H1 (cell line): ENCODE results near the gene AHRR. TPM values are rescaled to one million over a fixed set of nuclear protein-coding genes. Genes with fewer than 3 reads are reported as not detected.

Source experiments
- CTCF ChIA-PET: fragments of 300-600 bp; sonication (Branson Sonifier 250); formaldehyde crosslinking; loops from one replicate; lab custom pipeline; 2021; ENCODE audit not compliant: partially characterized antibody; lab: Charles Lee
- POLR2A ChIA-PET: fragments of 300-600 bp; sonication (Branson Sonifier 250); formaldehyde crosslinking; loops from one replicate; lab custom pipeline; 2021; ENCODE audit warnings: inconsistent platforms; ENCODE audit not compliant: partially characterized antibody; lab: Charles Lee
- DNase-seq, 2 experiments: peaks; one replicate each; pipeline versions ENCODE4 v3.0.0 to v3.0.0-alpha.2; 2010 to 2022; ENCODE audit warnings: low spot score in 2 of 2, low read depth in 1 of 2, mixed read lengths in 1 of 2
- FAIRE-seq: peaks from 2 replicates; lab custom pipeline; 2011; peaks lifted over from hg19 to GRCh38; lab: Jason Lieb, UNC
- H2AFZ ChIP-seq: 2 replicates; pipeline ENCODE4 v1.8.1; 2012; ENCODE audit warnings: low read length, inconsistent platforms
- H2AK5ac ChIP-seq: 2 replicates; pipeline ENCODE4 v1.6.1; 2013; ENCODE audit warnings: low read depth, low read length
- H2BK120ac ChIP-seq: replicated peaks from 2 replicates; pipeline ENCODE3; 2013; ENCODE audit warnings: low read depth, low read length, inconsistent platforms
- H2BK12ac ChIP-seq: 2 replicates; pipeline ENCODE4 v1.6.1; 2013; ENCODE audit warnings: low read depth, low read length
- H2BK15ac ChIP-seq: 2 replicates; pipeline ENCODE4 v1.6.1; 2013; ENCODE audit warnings: low read length
- H2BK20ac ChIP-seq: 2 replicates; pipeline ENCODE4 v1.6.1; 2013; ENCODE audit warnings: low read length
- H2BK5ac ChIP-seq: 2 replicates; pipeline ENCODE4 v1.6.1; 2013; ENCODE audit warnings: low read depth, low read length
- H3K14ac ChIP-seq: 2 replicates; pipeline ENCODE4 v1.6.1; 2013; ENCODE audit warnings: inconsistent platforms; ENCODE audit not compliant: insufficient read length
- H3K18ac ChIP-seq: 2 replicates; pipeline ENCODE4 v1.6.1; 2013; ENCODE audit warnings: low read length; ENCODE audit errors: extremely low read depth
- H3K23ac ChIP-seq: 2 replicates; pipeline ENCODE4 v1.6.1; 2013; ENCODE audit warnings: inconsistent platforms; ENCODE audit not compliant: insufficient read length
- H3K23me2 ChIP-seq: 2 replicates; pipeline ENCODE4 v1.6.1; 2013; ENCODE audit warnings: low read depth, low read length
- H3K27ac ChIP-seq: 2 replicates; pipeline ENCODE4 v1.6.1; 2011; ENCODE audit warnings: low read depth, low read length, inconsistent platforms
- H3K27me3 ChIP-seq, 4 experiments: replicated peaks in 1 of 4; 1 replicate in 1 of 4; 2 replicates in 3 of 4; pipeline versions ENCODE4 v1.6.1 to v1.8.1; 2011 to 2013; ENCODE audit warnings: low read length in 3 of 4, mild to moderate bottlenecking in 3 of 4, inconsistent platforms in 2 of 4, mixed read lengths in 2 of 4, moderate library complexity in 1 of 4; ENCODE audit not compliant: control insufficient read depth in 3 of 4, insufficient read depth in 3 of 4; ENCODE audit errors: extremely low read depth in 1 of 4
- H3K36me3 ChIP-seq, 4 experiments: 2 replicates each; pipeline versions ENCODE4 v1.6.1 to v1.8.1; 2011 to 2013; ENCODE audit warnings: mild to moderate bottlenecking in 4 of 4, low read length in 3 of 4, moderate library complexity in 2 of 4, control low read depth in 1 of 4, inconsistent platforms in 1 of 4; ENCODE audit not compliant: insufficient read depth in 4 of 4, control insufficient read depth in 2 of 4
- H3K4ac ChIP-seq: replicated peaks from 2 replicates; pipeline ENCODE3; 2013; ENCODE audit warnings: low read length, low read depth, mixed read lengths, inconsistent platforms; ENCODE audit not compliant: insufficient read length
- H3K4me1 ChIP-seq, 4 experiments: replicated peaks in 1 of 4; 1 replicate in 1 of 4; 2 replicates in 3 of 4; pipeline versions ENCODE4 v1.6.1 to v1.8.1; 2011 to 2013; ENCODE audit warnings: low read length in 3 of 4, inconsistent platforms in 2 of 4, mixed read lengths in 1 of 4; ENCODE audit not compliant: insufficient read depth in 4 of 4, control insufficient read depth in 3 of 4
- H3K4me2 ChIP-seq, 2 experiments: 2 replicates each; pipeline versions ENCODE4 v1.6.1 to v1.8.1; 2011 to 2013; ENCODE audit warnings: low read depth in 2 of 2, low read length in 2 of 2, control low read depth in 1 of 2, inconsistent platforms in 1 of 2, mild to moderate bottlenecking in 1 of 2; ENCODE audit not compliant: insufficient read depth in 1 of 2
- H3K4me3 ChIP-seq, 4 experiments: fragments of 200-600, 300-600 bp in 1 of 4; sonication (generic), shearing (Covaris generic), sonication (Bioruptor Twin) in 1 of 4; 2 replicates each; pipeline versions ENCODE4 v1.5.1 to v1.8.1; 2011 to 2016; ENCODE audit warnings: low read length in 4 of 4, low read depth in 3 of 4, control low read depth in 2 of 4, inconsistent platforms in 2 of 4, mild to moderate bottlenecking in 2 of 4, mixed read lengths in 1 of 4, moderate library complexity in 1 of 4; ENCODE audit not compliant: insufficient read depth in 2 of 4; ENCODE audit errors: extremely low read depth in 1 of 4
- H3K56ac ChIP-seq: replicated peaks from 2 replicates; pipeline ENCODE3; 2013; ENCODE audit warnings: low read depth, mild to moderate bottlenecking, mixed read lengths, low read length, inconsistent platforms; ENCODE audit not compliant: insufficient read length
- H3K79me1 ChIP-seq: 2 replicates; pipeline ENCODE4 v1.6.1; 2013; ENCODE audit warnings: low read depth, low read length, control low read depth
- H3K79me2 ChIP-seq, 2 experiments: 2 replicates each; pipeline versions ENCODE4 v1.6.1 to v1.8.1; 2012 to 2013; ENCODE audit warnings: low read length in 2 of 2, mild to moderate bottlenecking in 2 of 2, inconsistent platforms in 1 of 2; ENCODE audit not compliant: insufficient read depth in 2 of 2, control insufficient read depth in 1 of 2
- H3K9ac ChIP-seq, 4 experiments: replicated peaks in 1 of 4; 1 replicate in 1 of 4; 2 replicates in 3 of 4; pipeline versions ENCODE4 v1.6.1 to v1.8.1; 2011 to 2013; ENCODE audit warnings: low read depth in 3 of 4, low read length in 3 of 4, control low read depth in 2 of 4, mild to moderate bottlenecking in 2 of 4, moderate library complexity in 2 of 4, inconsistent platforms in 1 of 4; ENCODE audit errors: extremely low read depth in 1 of 4
- H3K9me3 ChIP-seq, 2 experiments: 2 replicates each; pipeline versions ENCODE4 v1.6.1 to v1.8.1; 2012 to 2013; ENCODE audit warnings: mild to moderate bottlenecking in 2 of 2, moderate library complexity in 2 of 2, control low read depth in 1 of 2, inconsistent platforms in 1 of 2, low read depth in 1 of 2, low read length in 1 of 2, mixed read lengths in 1 of 2; ENCODE audit not compliant: insufficient read depth in 2 of 2
- H4K20me1 ChIP-seq, 2 experiments: replicated peaks in 1 of 2; 2 replicates each; pipeline versions ENCODE3 to v1.8.1; 2011 to 2013; ENCODE audit warnings: inconsistent platforms in 2 of 2, low read length in 2 of 2, mild to moderate bottlenecking in 1 of 2; ENCODE audit not compliant: insufficient read depth in 2 of 2, control insufficient read depth in 1 of 2
- H4K5ac ChIP-seq: 2 replicates; pipeline ENCODE4 v1.6.1; 2013; ENCODE audit warnings: low read length, low read depth, mixed read lengths, inconsistent platforms; ENCODE audit not compliant: insufficient read length
- H4K8ac ChIP-seq: 2 replicates; pipeline ENCODE4 v1.8.0; 2013; ENCODE audit warnings: mild to moderate bottlenecking, moderate library complexity, low read length, inconsistent platforms; ENCODE audit not compliant: insufficient read depth; ENCODE audit errors: extremely low read depth
- H4K91ac ChIP-seq: replicated peaks from 2 replicates; pipeline ENCODE3; 2013; ENCODE audit warnings: low read length, mixed read lengths, inconsistent platforms; ENCODE audit not compliant: insufficient read length
- BACH1 ChIP-seq: IDR thresholded peaks from 2 replicates; pipeline ENCODE4 v1.6.1; 2012; ENCODE audit warnings: low read length, improper control_type of control experiment
- CHD2 ChIP-seq: IDR thresholded peaks from 2 replicates; pipeline ENCODE4 v1.6.1; 2012; ENCODE audit warnings: low read length, improper control_type of control experiment
- EGR1 ChIP-seq: IDR thresholded peaks from 2 replicates; pipeline ENCODE4 v1.6.1; 2011; ENCODE audit warnings: low read depth, low read length, borderline replicate concordance
- FOSL1 ChIP-seq: IDR thresholded peaks from 2 replicates; pipeline ENCODE4 v1.6.1; 2011; ENCODE audit warnings: mild to moderate bottlenecking, low read depth, low read length, moderate library complexity; ENCODE audit not compliant: insufficient read depth
- GTF2F1 ChIP-seq: IDR thresholded peaks from 2 replicates; pipeline ENCODE4 v1.6.1; 2012; ENCODE audit warnings: low read depth, low read length, improper control_type of control experiment, borderline replicate concordance
- NRF1 ChIP-seq: IDR thresholded peaks from 2 replicates; pipeline ENCODE4 v1.6.1; 2011; ENCODE audit warnings: mild to moderate bottlenecking, low read depth, low read length, improper control_type of control experiment
- RBBP5 ChIP-seq: IDR thresholded peaks from 2 replicates; pipeline ENCODE4 v1.7.1; 2012; ENCODE audit warnings: low read depth, mild to moderate bottlenecking, inconsistent platforms, low read length, moderate library complexity, borderline replicate concordance
- SAP30 ChIP-seq: fragments of 300-600 bp; sonication (generic); IDR thresholded peaks from 2 replicates; pipeline ENCODE4 v1.7.1; 2012; ENCODE audit warnings: low read length, moderate library complexity, mild to moderate bottlenecking, inconsistent platforms; ENCODE audit not compliant: insufficient read depth, insufficient replicate concordance
- SIN3A ChIP-seq, 2 experiments: IDR thresholded peaks in 1 of 2; conservative IDR thresholded peaks in 1 of 2; 2 replicates each; pipeline ENCODE4 v1.6.1; 2011 to 2012; ENCODE audit warnings: low read length in 2 of 2, improper control_type of control experiment in 1 of 2, low read depth in 1 of 2, mild to moderate bottlenecking in 1 of 2
- SP1 ChIP-seq: IDR thresholded peaks from 2 replicates; pipeline ENCODE4 v1.6.1; 2011; ENCODE audit warnings: low read depth, low read length
- SUZ12 ChIP-seq: fragments of 200-600 bp; sonication (generic); IDR thresholded peaks from 2 replicates; pipeline ENCODE4 v1.6.1; 2012; ENCODE audit warnings: mild to moderate bottlenecking, inconsistent platforms, low read length, moderate library complexity, mixed read lengths
- TCF12 ChIP-seq: IDR thresholded peaks from 2 replicates; pipeline ENCODE4 v1.6.1; 2011; ENCODE audit warnings: low read depth, mild to moderate bottlenecking, low read length
- WGBS, 2 experiments: shearing (Covaris generic) in 1 of 2; methylation state at CpG; one replicate each; pipeline versions ENCODE4 v1.1.6 to v1.1.7; 2013 to 2015; ENCODE audit warnings: low lambda C conversion rate in 2 of 2, mixed read lengths in 2 of 2, inconsistent platforms in 1 of 2, low coverage in 1 of 2, missing lambda C conversion rate in 1 of 2; ENCODE audit not compliant: insufficient replicate concordance in 2 of 2, insufficient coverage in 1 of 2, insufficient read length in 1 of 2; ENCODE audit errors: extremely low coverage in 1 of 2, missing lambda C conversion rate in 1 of 2; 5-methylcytosine and 5-hydroxymethylcytosine counted together
- polyA plus RNA-seq, 7 experiments: library from polyadenylated mRNA; depleted of rRNA in 3 of 7; stranded (reverse) in 5 of 7; unstranded in 2 of 7; fragments of >200 nt in 5 of 7; fragments of 200-250 nt in 2 of 7; gene quantifications; 1 replicate in 5 of 7; 2 replicates in 1 of 7; 4 replicates in 1 of 7; pipeline versions ENCODE4 v1.2.1 to v1.2.3, GENCODE V29; 2011 to 2013; ENCODE audit warnings: missing spikeins in 2 of 7, mixed read lengths in 2 of 7
- total RNA-seq: library from RNA; stranded (reverse); fragmentation: NEBNext Ultra II Directional; extraction: Animal tissue kit (Norgen Biotek cat#: 25700); gene quantifications from 2 replicates; pipeline ENCODE4 v1.2.1, GENCODE V29; 2021

Gene AHRR
- total and polyA plus RNA-seq, 2 of the 8 experiments (the other 6 are each of a cell fraction or from before 2014, with no cell fraction given): 0.41 to 0.80 TPM

DNA sequence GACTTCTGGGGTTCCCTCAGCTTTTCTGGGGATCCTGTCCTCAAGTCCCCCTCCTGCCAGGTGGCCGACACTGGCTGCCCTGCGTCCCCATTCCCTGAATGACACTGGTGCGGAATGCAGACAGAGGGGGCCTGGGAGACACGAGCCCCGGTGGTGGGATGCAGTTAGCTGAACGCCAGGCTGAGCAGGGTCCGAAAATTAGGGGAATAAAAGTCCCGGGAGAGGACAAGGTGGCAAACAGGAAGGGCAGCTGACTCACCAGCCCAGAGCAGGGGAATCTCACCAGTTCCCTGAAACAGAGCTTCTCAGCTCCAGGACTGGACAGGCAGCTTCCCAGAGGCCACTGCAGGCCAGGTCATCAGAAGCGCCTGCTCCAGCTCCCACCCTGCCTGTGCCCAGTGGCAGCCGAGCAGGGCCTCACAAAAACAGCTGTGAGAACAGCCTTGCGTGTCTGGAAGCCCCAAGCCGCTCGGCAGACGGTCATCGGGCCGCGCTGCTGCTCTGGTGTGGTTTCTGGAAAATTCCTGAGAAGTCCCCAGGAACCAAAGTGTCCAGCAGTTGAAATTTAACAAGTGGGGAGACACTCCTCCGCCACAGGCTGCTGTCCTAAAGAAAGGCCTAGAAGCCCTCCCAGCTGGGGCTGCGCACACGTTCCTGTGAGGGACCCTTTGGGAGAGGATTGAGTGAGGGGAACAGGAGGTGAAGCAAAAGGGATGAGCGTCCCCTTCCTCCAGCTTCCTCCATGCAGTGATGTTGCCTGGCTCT is 73.8 kb downstream of the AHRR start:
- POLR2A ChIA-PET: interaction anchor here (1.0 to 1.5 kb wide), 2 partner anchors 9 to 14 kb away, joined by 3 to 4 read pairs; no protein-coding TSS in a partner anchor
- no peak for FAIRE-seq
- H2BK20ac ChIP-seq: no peak overlapping the region
- no peak for TF ChIP-seq SAP30
- TF ChIP-seq EGR1: no peak
- TF ChIP-seq TCF12: no peak
- no peak for TF ChIP-seq SP1
- TF ChIP-seq NRF1: no peak
- TF ChIP-seq BACH1: no peak
- no peak for TF ChIP-seq CHD2
- no peak for TF ChIP-seq GTF2F1
- no peak for TF ChIP-seq FOSL1
- TF ChIP-seq SIN3A (conservative IDR thresholded peaks at IDR 0.05 in 1 of 2, IDR thresholded peaks at IDR 0.05 in 1 of 2; ENCODE audit: low read depth in 1 of 2, low read length in 2 of 2): no peak
- no peak for TF ChIP-seq RBBP5
- no peak for TF ChIP-seq SUZ12

More for the DNA sequence above, 73.8 kb downstream of the AHRR start:
- Histone ChIP-seq H3K4me2 (no peak overlapping the region), H3K79me2 (no peaks in the 10 kb centered on the region), H3K36me3 (no peaks in the 10 kb centered on the region), H3K23ac (no peak overlapping the region), H2BK120ac (no peak overlapping the region), H4K91ac (no peak overlapping the region), H2BK12ac (no peak overlapping the region), H3K18ac (no peak overlapping the region), H3K79me1 (no peaks in the 10 kb centered on the region), H2BK5ac (no peak overlapping the region), H4K20me1 (no peaks in the 10 kb centered on the region), H2BK15ac (no peak overlapping the region), H3K9me3 (no peaks in the 10 kb centered on the region), H2AFZ (no peak overlapping the region), H4K8ac (no peak overlapping the region; the same call in 1 of the 2 replicates), H3K56ac (no peak overlapping the region), H3K4me1 (peaks cover 0 to 16% (median 10%) of the 10 kb centered on the region in 4 experiments; a peak in 5 of 7 replicates), H3K4ac (no peak overlapping the region), H3K14ac (no peak overlapping the region), H3K4me3 (no peak overlapping the region), H3K23me2 (no peaks in the 10 kb centered on the region), H3K27me3 (peaks cover 0 to 3% (median 2%) of the 10 kb centered on the region in 4 experiments; a peak in 1 of 7 replicates), H4K5ac (no peak overlapping the region), H2AK5ac (no peak overlapping the region), H3K9ac (0 out of 7 replicates have a peak overlapping the region, but pooled peaks of 1 of the 4 experiments have one; percentile 6), H3K27ac (no peak overlapping the region)
- CTCF ChIA-PET: interaction anchor here (0.7 to 1.6 kb wide), 8 partner anchors 16 to 97 kb away, joined by 3 to 5 read pairs (median 3); no protein-coding TSS in a partner anchor
- 94% methylated on average over 21 of the region's 21 CpGs; no CpG with 5 or more reads in 1 of the 2 experiments for WGBS, 2 experiments
- peak in 1 of 2 experiments; percentile 44 for DNase-seq
